ENCODE data around the gene ANKRD9.

- TF ChIP-seq, protein P1, sequence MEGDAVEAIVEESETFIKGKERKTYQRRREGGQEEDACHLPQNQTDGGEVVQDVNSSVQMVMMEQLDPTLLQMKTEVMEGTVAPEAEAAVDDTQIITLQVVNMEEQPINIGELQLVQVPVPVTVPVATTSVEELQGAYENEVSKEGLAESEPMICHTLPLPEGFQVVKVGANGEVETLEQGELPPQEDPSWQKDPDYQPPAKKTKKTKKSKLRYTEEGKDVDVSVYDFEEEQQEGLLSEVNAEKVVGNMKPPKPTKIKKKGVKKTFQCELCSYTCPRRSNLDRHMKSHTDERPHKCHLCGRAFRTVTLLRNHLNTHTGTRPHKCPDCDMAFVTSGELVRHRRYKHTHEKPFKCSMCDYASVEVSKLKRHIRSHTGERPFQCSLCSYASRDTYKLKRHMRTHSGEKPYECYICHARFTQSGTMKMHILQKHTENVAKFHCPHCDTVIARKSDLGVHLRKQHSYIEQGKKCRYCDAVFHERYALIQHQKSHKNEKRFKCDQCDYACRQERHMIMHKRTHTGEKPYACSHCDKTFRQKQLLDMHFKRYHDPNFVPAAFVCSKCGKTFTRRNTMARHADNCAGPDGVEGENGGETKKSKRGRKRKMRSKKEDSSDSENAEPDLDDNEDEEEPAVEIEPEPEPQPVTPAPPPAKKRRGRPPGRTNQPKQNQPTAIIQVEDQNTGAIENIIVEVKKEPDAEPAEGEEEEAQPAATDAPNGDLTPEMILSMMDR (IDR thresholded peaks at IDR 0.05; ENCODE audit: insufficient read depth, low read length, poor library complexity, severe bottlenecking): no peak
- no peak for TF ChIP-seq EZH2phosphoT487 (conservative IDR thresholded peaks at IDR 0.05; ENCODE audit: low read length)
Observed at GRCh38 chr14:102454711-102455110, 54.9 kb downstream of the ANKRD9 start.

Data from SU-DHL-6 (cell line).